NK-92 (cell line): ENCODE results near the gene BACH1.

Source experiments
- DNase-seq: peaks from one replicate; lab custom pipeline; 2025; ENCODE audit not compliant: unreplicated experiment; lab: John Stamatoyannopoulos, UW

Gene BACH1

DNA sequence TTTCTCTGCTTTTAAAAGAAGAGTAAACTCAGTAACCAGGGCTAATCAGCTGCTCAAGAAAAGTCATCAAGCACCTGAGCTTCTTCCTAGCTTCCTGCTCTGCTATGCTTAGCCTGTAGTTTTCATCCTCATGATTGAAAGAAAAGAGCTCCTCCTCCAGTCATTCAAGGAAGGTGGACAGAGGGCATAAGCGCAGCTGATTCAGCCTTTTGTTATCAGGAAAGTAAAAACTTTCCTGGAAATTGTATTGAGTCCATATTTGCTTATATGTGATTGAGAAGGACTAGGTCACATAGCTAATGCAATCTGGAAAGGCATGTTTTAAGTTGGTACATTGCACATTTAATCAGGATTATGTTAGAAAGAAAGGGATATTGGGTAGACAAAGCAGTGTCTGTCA lies 8.5 kb upstream of the BACH1 start:
- no peak for DNase-seq

DNA sequence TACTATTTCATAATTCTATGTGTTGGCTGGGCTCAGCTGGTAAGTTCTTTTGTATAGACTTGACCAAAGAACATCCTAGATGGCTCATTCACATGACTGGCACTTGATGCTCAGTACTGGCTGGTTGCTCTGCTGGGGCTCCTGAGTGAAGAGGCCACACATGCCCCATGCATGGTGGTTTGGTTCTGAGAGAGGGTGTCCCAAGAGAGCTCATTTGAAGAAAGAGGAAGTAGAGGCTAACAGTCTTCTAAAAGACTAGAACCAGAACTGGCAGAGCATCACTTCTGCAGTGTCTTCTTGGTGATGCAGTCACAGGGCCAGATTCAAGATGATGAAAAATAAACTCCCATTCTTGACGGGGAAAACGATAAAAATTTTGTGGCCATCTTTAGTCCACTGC lies 5.2 kb upstream of the BACH1 start:
- DNase-seq, result no peak

DNA sequence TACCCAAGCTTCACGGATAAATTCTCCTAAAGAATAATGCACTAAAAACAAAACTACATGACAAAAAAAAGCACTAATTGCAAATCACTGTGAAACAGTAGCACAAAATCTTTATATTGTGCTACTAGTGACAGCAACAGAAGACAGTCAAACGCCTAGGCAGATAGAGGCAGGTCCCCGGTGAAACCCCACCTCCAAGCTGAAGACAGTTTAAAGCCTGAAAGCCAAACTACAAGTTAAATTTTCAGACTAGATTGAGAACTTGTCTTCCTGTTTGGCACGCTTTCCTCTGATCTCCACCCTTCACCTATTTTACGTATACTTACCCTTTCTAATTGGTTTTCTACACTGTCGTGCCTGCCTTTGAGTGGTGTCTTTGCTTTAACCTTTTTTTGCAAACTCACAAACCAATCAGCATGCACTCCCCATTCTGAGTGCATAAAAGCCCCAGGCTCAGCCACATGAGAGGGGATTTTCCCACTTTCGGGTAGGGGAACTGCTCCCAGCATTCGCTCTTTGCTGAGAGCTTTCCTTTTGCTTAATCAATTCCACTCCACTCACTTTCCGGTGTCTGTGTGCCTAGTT lies 3.6 kb upstream of the BACH1 start:
- DNase-seq, result no peak

DNA sequence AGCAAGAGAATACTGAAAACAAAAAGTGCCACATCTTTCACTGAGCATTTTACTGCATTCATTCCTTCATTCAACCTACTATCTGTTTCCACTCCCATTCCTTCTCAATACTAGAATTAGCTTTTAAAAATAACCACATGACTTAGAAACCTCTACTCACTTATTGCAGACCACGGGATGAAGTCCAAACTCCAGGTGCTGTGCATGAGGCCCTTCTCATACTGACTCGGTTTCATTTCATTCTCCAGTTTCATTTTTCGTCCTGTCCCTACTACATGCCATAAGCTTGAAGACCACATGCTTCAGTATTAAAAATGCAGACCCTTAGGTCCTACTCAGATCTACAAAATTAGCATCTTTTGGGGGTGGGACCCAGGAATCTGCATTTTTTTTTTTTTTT lies 2.3 kb upstream of the BACH1 start:
- DNase-seq, result no peak

DNA sequence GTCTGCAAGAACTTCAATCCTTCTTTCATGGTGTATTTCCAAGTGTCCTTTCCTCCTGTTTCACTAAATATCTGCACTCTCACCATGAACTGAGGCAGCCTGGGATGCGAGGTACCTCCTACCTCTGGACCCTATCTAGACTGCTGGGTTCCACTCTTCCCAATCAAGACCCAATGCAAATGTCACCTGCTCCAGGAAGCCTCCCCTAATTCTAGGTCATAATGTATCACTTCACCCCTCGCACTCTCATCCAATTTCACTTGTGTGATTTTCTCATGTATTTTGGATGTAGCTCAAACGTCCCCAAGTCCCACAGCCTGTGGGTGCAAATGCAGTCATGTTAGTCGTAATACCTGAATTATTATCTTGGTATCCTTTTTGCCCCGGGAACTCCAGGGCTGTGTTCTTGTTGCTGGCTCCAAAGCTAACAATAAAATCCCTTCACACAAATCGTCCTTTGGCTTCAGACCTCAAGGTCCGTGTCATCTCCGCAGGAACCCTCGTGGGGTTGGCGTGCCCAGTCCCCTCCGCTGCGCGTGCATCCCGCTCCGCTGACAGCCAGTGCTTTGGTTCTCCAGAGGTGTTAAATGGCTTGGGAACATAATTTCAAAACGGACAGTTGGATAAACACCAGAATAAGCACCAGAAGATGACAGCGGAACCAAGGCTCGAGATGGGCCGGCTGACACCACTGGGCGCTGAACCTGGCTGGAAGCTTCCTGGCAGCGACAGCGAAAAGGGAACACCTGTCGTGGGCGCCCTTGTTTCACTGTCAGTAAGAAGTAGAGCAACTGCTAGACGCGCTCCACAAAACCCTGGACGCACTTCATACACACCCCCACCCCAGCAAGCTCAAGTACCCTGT lies 1.0 kb upstream of the BACH1 start:
- no peak for DNase-seq

DNA sequence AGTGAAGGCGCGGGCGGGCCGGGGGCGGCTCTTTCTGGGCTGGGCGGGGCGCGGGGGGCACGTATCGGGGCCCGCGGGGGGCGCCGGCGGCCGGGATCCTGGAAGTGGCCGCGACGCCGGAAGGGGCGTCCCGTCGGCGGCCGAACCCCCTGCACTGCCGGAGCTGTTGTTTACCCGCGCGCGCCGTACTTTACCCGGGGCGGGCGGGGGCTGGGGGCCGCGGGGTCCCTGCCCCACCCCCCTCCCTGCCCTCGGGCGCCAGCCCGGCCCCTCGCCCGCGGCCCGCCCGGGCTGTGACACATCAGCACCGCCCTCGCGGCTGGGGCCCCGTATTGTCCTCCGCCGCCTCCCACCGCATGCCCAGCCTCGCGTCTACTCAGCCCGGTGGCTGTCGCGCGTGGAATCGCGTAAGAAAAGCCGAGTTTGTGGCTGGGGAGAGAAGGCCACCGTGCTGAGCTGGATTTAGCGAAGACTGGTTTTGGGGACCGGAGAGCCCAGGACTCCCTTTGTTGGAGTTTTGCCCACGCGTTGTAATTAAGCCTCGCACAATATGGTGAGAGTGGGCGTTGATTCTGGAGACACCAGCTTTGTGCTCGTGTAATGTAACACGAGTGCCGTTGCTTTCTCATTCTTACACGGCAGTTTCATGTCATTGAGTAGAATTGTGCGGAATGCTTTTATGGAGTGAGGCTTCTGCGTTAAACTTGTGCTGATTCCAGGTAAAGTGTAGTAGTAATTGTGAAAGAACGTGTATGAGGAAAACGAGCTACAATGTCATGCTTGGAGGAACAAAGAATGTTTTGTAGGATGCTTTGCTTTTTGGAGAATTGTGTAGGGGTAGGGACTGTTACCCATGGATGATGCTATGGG lies 559 bp downstream of the BACH1 start:
- no peak for DNase-seq

DNA sequence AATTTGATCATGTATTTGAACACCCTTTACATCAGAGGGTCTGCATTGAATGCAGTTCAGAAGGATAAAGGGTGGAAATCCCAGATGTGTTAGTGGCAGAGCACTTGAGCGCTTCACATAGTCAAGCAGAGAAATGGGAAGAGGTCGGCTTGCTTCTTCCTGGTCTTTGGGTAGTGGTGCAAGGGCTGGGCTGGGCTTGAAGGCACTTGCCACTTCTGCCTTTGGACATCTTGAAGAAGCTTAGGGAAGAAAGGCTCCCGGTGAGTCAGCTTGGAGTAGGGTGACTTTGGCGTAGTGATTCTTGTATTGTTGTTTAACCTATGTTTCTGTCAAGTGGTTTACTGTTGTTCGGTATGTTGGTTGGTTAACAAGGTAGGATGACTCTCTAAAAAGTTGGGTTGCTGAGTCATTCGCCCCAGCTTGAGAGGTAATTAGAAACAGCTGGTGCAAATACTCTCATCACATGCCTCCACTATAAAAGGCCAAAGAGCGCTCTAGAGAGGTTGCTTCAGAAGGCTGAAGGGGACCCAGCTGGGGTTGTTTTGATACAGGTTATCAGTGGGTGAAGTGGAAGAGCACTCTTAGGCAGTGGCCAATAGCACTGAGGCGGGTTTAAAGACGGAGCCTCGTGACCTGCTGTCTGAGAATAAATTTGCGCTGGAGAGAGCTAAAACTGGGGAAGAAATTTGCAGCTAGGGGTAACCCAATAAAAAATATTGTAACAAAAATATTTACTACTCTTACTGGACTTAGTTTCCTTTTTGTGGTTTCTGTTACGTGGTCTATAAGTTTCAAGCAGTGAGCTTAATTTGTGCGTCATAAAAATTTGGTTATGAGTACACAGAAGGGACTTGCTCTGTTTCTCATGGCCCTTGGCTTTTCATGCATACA lies 1.4 kb downstream of the BACH1 start:
- DNase-seq, result no peak

DNA sequence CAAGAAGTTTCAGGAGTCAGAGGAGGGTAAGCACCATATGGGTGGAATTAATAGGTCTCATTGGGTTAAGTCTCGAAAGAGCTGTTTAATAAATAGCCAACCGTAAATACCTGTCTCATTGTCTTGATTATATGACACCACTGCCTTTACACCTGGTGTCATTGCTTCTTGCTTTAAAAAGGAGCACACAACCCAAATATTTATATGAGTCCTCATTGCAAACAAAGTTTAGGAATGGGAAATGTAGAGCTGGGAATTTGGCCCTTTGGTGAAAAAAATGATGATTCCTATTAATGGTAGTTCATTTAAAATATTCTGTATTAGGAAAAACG lies 2.1 kb downstream of the BACH1 start:
- no peak for DNase-seq

DNA sequence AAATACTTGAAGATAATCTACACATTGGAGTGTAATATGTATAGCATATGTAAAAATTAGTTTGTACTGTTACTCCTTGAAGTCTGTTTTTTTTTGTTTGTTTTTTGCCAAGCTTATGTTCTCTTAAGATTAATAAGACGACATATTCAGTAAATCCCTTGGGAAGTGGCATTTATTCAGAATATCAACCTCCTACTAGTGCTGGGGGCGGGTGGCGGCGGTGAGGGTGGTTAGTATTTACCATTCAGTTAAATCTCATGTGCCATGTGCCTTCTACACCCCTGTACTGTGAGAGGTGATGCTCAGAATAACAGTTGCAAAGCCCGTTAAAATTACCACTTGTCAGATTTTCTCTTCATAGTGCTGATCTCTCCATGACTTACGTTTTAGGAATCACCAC lies 3.0 kb downstream of the BACH1 start:
- no peak for DNase-seq

DNA sequence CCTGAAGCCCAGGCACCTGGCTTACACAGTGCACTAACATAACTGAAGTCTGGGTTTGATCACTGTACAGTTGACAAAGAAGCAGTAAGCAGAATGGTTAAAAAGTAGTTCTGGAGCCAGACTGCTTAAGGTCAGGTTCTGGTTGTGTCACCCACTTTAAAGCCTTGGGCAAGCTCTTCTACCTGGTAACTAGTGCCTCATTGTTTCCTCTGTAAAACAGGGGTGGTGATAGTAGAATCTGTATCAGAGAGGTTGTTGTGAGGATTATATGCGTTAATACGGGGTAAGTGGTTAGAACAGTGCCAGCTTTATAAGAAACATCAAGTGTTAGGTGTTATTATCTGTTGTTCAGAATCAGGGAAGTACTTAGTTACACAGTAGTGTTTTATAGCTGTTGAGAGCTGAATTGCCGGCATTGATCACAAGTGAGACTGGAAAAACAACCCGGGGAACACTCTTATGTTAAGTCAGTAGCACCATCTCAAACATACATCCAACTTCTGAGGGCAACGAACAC lies 3.7 kb downstream of the BACH1 start:
- DNase-seq, result no peak

DNA sequence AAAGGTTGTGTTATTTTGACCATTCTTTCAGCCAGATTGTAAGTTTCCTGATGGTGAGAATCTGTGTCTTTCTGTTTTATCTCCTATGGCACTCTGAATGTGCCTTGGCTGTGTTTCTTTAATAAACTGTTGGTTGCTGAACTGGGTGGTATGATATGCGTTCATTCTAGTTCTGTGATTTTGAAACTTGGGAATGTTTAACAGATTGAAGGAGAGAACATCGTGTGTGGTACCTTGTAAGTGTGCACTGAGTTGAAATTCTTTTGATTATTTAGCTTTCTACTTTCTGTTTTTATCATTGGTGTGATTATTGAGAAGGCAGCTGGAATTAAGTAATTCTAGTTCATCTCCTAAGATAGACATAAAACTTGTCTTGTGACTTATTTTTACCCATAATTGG lies 4.6 kb downstream of the BACH1 start:
- DNase-seq, result no peak

DNA sequence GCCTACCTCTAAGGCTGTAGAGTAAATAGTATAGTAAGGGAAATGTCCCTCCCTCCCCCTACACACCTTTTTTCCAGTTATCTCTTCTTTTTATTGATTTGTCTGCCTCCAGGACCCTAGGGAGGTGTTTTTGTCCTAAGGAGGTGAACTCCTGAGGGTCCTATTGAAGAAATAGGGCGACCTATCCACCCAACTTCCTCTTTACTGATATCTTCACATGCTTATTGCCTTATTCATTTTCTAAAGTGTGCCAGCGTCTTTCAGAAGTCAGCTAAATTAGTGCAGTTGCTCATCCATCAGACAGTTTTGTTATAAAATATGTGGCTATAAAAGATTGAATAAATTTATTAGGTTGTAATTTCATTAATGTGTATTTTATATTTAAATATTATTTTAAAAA lies 5.9 kb downstream of the BACH1 start:
- DNase-seq, result no peak

DNA sequence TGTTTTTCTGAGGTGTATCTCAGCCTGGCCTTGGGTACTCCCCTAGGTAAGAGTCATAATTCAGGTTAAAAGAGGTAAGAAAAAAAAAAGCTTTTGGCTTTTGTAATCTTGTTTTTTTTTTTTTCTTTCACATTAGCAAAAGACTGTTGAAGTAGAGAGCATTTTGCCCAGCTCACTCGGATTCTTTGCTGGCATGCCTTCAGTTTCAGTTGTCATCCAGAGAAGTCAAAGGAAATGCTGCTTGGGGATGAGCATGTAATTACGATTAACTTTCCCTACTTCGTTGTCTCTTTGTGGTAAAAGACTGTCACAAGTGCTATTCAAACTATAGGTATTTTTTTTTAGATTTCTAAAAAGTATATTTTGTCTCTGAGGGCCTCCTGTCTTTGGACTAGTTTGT lies 6.3 kb downstream of the BACH1 start:
- no peak for DNase-seq

DNA sequence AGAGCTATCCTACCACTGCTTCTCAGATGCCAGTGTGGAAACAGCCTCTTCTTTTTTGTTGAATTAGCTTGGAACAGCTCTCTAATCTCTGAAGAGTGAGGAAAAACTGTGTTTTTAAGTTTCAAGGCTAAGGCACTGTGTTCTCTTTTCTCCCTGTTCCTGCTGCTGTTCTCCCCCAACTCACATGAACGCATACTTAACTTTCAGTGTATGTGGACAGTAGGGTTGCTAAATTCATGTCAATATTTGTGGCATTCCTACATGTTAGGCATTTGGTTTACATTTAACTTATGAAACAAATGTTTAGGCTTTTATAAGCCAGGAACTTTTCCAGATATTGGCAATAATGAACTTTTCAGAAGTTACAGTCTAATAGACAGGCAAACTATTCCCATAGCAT lies 6.8 kb downstream of the BACH1 start:
- no peak for DNase-seq

DNA sequence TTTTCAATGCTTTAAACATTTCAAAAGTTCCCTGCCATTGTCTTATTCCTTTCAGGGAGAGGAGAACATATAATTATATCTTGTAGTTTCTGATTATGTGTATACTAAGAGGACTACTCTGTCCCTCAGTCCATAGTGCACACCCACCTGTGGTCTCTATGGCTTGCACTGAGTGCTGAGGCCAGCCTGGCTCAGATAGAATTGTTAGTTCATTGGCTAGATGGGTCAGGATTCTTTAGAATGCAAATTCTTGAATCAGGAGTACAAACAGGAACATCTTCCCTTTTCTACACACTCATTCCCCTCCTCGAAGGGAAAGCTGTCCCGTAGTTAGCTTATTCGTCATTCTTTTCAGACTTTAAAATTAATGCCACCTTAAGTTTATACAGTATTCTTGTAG lies 8.2 kb downstream of the BACH1 start:
- DNase-seq, result no peak

DNA sequence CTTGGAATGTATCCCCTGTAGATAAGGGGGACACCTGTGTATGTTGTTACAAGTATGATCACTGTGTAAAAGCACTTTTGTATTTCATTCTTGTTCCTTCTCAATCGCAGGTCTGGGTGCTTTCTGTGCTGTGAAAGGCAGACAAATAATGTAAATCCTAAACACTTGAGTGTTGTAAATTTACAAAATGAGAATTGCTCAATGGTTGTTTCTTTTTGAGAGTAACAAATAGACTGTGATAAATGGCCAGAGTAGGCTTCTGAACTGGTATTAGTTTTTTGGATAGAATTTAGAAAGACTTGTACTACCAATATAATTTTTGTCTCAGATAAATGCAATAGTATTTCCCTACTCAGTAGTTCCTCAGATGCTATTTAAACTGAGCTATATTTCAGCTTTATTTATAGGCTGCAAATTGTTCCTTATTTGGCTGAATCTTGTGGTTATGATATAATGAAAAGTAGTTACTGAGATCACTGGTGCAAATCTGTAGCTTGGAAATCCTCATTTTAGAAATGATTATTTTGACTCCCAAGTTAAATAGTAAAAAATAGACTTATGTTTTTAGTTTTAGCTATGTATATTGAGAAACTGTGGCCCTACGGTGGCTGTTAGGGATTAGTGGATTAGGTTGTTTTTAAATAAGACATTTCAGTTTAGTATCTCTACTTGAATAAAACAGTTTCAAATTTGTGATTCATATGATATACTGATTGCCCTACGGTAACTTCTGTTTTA lies 9.2 kb downstream of the BACH1 start:
- no peak for DNase-seq

DNA sequence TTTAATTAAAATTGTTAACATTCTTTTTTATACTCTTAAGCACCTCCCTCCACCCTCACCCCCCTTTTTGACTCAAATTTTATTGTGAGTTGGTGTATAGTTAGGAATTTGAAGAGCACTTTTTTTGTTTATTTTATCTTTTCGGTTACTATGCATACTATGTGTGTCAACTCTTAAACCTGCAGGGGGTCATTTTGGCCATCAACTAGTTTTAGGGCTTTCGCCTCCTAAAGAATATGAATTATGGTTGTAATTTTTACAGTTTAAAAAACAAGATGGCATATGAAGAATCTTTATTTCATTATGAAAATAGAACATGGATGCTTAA lies 9.7 kb downstream of the BACH1 start:
- DNase-seq, result no peak

DNA sequence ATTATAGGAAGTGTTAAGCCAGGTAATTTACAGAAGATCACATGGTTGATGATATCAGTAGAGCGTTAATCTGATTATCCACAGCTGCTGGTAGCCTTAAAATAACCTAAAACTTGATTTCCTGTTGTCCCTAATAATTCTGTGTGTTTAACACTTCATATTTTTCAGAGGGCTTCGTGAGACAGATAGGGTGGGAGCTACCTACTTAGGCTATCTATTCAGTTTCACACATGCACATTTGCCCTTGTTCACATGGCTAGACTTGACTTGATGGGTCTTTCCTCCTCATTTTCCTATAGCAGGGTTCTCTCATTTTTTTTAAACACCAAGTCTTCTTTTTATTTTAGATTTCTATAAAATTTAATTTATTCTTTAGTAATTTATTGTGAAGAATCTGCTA lies 11.0 kb downstream of the BACH1 start:
- no peak for DNase-seq

DNA sequence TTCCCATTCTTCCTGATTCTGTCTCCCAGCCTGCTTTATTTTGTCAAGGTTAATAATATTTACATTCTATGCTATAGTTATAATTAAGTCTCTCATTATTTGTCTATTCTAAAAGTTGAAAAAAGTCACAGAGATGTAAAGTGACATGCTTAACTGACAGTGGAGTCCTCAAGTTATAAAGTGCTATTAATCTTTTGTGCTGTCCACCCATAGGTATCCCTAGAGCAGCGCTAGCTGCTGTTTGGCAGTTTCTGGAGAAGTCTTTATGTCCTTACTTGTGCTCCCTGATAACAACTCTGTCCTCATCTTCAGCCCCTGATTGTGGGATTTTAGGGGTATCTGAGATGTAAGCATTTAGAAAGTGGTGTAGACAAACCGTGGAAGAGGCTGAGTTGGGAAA lies 13.1 kb downstream of the BACH1 start:
- DNase-seq, result no peak

DNA sequence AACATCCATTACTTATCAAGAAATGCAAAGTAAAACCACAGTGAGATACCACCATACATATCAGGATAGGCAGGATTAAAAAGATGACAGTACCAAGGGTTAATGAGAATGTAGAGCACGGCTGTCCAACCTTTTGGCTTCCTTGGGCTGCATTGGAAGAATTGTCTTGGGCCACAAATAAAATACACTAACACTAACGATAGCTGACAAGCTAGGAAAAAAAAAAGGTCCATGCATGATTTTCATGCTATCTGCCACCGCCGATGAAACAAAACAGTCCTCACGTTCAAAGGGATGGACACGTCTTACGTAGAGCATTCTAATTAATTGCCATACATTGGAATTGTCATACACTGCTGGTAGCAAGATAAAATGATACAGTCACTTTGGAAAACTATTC lies 14.3 kb downstream of the BACH1 start:
- DNase-seq, result no peak
